NCI-H2029 (cell line): ENCODE data around the gene MRGPRX3.

Experiments
- DNase-seq: peaks from one replicate; lab custom pipeline; 2025; lab: John Stamatoyannopoulos, UW

Gene MRGPRX3

GRCh38 chr11:18168372-18168771, 36.0 kb downstream of the MRGPRX3 start:
- DNase-seq, result no peak

GRCh38 chr11:18171377-18172000, 39.1 kb downstream of the MRGPRX3 start:
- no peak for DNase-seq

GRCh38 chr11:18172666-18173065, 40.3 kb downstream of the MRGPRX3 start, which contains the start of gene MRGPRX4:
TSS of gene MRGPRX4 (plus strand) at chr11:18172837. CDS start at chr11:18173257, 420 bp downstream.
- DNase-seq, result no peak

GRCh38 chr11:18173225-18173866, 41.0 kb downstream of the MRGPRX3 start:
- DNase-seq, result no peak
